Heart right ventricle (tissue), 16 donors: ENCODE measurements around the gene HHIP. TPM values are rescaled to one million over a fixed set of nuclear protein-coding genes. Genes with fewer than 3 reads are reported as not detected.

Experiments used
- ATAC-seq, 8 donors: fragments of 200-7000 bp; cut with Tn5 transposase; one replicate each; pipeline ENCODE4 v1.9.1; 2020; ENCODE audit warnings: mild to moderate bottlenecking in 8 of 8, moderate library complexity in 8 of 8, moderate number of reproducible peaks in 1 of 8
- DNase-seq, 2 donors: peaks; one replicate each; pipeline ENCODE4 v3.0.0-alpha.2; 2020
- H3K27ac ChIP-seq, 10 donors: fragments of 200-600 bp; sonication (generic) in 2 of 10; one replicate each; pipeline versions ENCODE4 v1.5.0 to v1.8.0; 2020 to 2022; ENCODE audit warnings: mild to moderate bottlenecking in 3 of 10
- H3K27me3 ChIP-seq, 7 donors: fragments of 200-600 bp; one replicate each; pipeline ENCODE4 v1.8.0; 2021 to 2022; ENCODE audit warnings: mild to moderate bottlenecking in 2 of 7
- H3K36me3 ChIP-seq, 9 donors: fragments of 200-600 bp; sonication (generic) in 1 of 9; one replicate each; pipeline versions ENCODE4 v1.5.0 to v1.8.0; 2020 to 2022; ENCODE audit warnings: mild to moderate bottlenecking in 2 of 9
- H3K4me1 ChIP-seq, 9 donors: fragments of 200-600 bp; sonication (generic) in 1 of 9; one replicate each; pipeline versions ENCODE4 v1.5.0 to v1.8.0; 2020 to 2022; ENCODE audit warnings: mild to moderate bottlenecking in 4 of 9
- H3K4me3 ChIP-seq, 10 donors: fragments of 200-600 bp; sonication (generic) in 2 of 10; one replicate each; pipeline versions ENCODE4 v1.5.0 to v1.8.0; 2020 to 2022; ENCODE audit warnings: mild to moderate bottlenecking in 7 of 10, moderate library complexity in 2 of 10
- H3K9me3 ChIP-seq, 11 donors: fragments of 200-600 bp in 10 of 11; sonication (generic) in 2 of 11; one replicate each; pipeline versions ENCODE4 v1.5.0 to v1.8.0; 2013 to 2022; ENCODE audit warnings: mild to moderate bottlenecking in 2 of 11, control low read depth in 1 of 11, moderate library complexity in 1 of 11
- CTCF ChIP-seq, 9 donors: fragments of 200-600 bp; sonication (generic) in 2 of 9; IDR thresholded peaks; one replicate each; pipeline versions ENCODE4 v1.5.0 to v1.8.0; 2021 to 2022; ENCODE audit warnings: antibody characterized with exemption in 9 of 9, mild to moderate bottlenecking in 5 of 9, moderate library complexity in 1 of 9
- WGBS, 2 donors: extraction: QIAGEN DNeasy Blood & Tissue Kit; methylation state at CpG; one replicate each; pipeline ENCODE4 v1.1.7; 2013; ENCODE audit warnings: inconsistent platforms in 1 of 2; 5-methylcytosine and 5-hydroxymethylcytosine counted together
- intact Hi-C, 10 donors: fragments of 100-400 bp; cut with DNase I; formaldehyde crosslinking; loops; one replicate each; pipeline versions ENCODE4 v1.11.1 to v1.14.2; 2022
- polyA plus RNA-seq, 2 donors: library from polyadenylated mRNA; stranded (reverse); fragments of 200-250 nt; gene quantifications; one replicate each; pipeline ENCODE4 v1.2.3, GENCODE V29; 2013
- total RNA-seq, 10 donors: library from RNA; stranded (reverse); fragmentation: NEBNext Ultra II Directional in 3 of 10; extraction: Animal tissue kit (Norgen Biotek cat#: 25700) in 3 of 10; gene quantifications; one replicate each; pipeline versions ENCODE4 v1.2.1 to v1.2.4, GENCODE V29; 2021 to 2023
- donor health status: Arrhythmogenic right ventricular cardiomyopathy.
- donor health status: ischemic (EF 13 %, LVEDD 7.1; RV severe dilation, severe dysfunction).
- donor health status: healthy with polysubstance abuse.
- donor health status: DM: no; HTN: yes; CAD: no.
- donor health status: DM: no; HTN: no; CAD: no.
- donor health status: ischemic (EF 25% LVEDD 6.9; RV normal size, moderate dysfunction).
- donor health status: ischemic (EF 25% LVEDD 5.7; RV mildly dilated, moderate dysfunction).
- donor health status: healthy.
- donor health status: DM: yes; HTN: yes; CAD: no.
- donor health status: Ischemic cardiomyopathy.
- donor health status: ischemic (EF 35%, LVEDD 5.7; RV mildly dilated, moderate dysfunction).
- donor health status: nonischemic (EF 11% LVEDD 7.7; RV severe dilation, severe dysfunction).
- donor health status: DM: yes; HTN: yes; CAD: no.
- donor health status: PGD.
- donor health status: ischemic (EF 29% LVEDD 5.4; RV normal size, mild dysfunction).
- donor health status: nonischemic (EF 23%, LVEDD 6.1; RV moderate dilation, normal function).

Gene HHIP
- total and polyA plus RNA-seq, 12 donors: 0.02 to 0.49 (median 0.23) TPM; not detected in 6

- DNase-seq (no peak), ATAC-seq (no peak)
- no peak overlapping the region for H3K27ac ChIP-seq
- H3K36me3 ChIP-seq: no peaks in the 10 kb centered on the region
- WGBS, 2 donors: 77 to 88% methylated on average over 2 of the region's 2 CpGs
- H3K4me1 ChIP-seq: peaks cover 0 to 8% (median 0%) of the 10 kb centered on the region in 9 donors
- H3K9me3 ChIP-seq: no peaks in the 10 kb centered on the region
- TF ChIP-seq CTCF (IDR thresholded peaks at IDR 0.05): no peak
- no peaks in the 10 kb centered on the region for H3K27me3 ChIP-seq
- H3K4me3 ChIP-seq: no peak overlapping the region
- intact Hi-C loops: no loop called here
These were observed 69.3 kb downstream of the HHIP start for GRCh38 chr4:144715230-144715629.

DNA sequence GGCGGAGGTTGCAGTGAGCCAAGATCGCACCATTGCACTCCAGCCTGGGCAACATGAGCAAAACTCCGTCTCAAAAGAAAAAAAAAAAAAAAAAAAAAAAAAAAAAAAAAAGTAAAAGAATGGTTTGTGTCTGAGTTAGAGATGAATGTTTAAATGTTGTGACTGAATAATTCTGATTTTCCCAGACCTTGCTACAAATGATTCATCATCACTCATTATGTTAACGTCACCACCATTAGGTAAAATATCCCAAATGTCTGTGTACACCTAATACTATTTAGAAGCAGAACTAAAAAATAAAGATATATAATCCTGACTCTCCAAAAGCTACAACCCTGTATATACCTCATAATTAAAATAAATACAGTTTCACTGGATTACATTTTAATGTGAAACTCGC is 70.8 kb downstream of the HHIP start:
- intact Hi-C loops: no loop called here
- H3K27ac ChIP-seq: no peak overlapping the region
- no peaks in the 10 kb centered on the region for H3K4me1 ChIP-seq
- no peak overlapping the region for H3K4me3 ChIP-seq
- H3K36me3 ChIP-seq: no peaks in the 10 kb centered on the region
- ATAC-seq: no peak
- H3K27me3 ChIP-seq: no peaks in the 10 kb centered on the region
- H3K9me3 ChIP-seq: no peaks in the 10 kb centered on the region
- no peak for DNase-seq
- 96 to 97% methylated on average over 5 of the region's 5 CpGs for WGBS, 2 donors
- no peak for TF ChIP-seq CTCF (IDR thresholded peaks at IDR 0.05)

- Histone ChIP-seq H3K4me1 (no peaks in the 10 kb centered on the region), H3K36me3 (no peaks in the 10 kb centered on the region), H3K4me3 (no peak overlapping the region), H3K27me3 (no peaks in the 10 kb centered on the region), H3K9me3 (no peaks in the 10 kb centered on the region), H3K27ac (no peak overlapping the region)
- 65 to 71% methylated on average over 4 of the region's 4 CpGs for WGBS, 2 donors
- intact Hi-C loops: no loop called here
- DNase-seq (no peak), ATAC-seq (no peak)
- no peak for TF ChIP-seq CTCF (IDR thresholded peaks at IDR 0.05)
These were observed 73.1 kb downstream of the HHIP start for GRCh38 chr4:144718958-144719512.

- ATAC-seq: no peak
- H3K36me3 ChIP-seq: no peaks in the 10 kb centered on the region
- 78 to 83% methylated on average over 3 of the region's 3 CpGs for WGBS, 2 donors
These were observed 74.5 kb downstream of the HHIP start for GRCh38 chr4:144720491-144720890.

More at GRCh38 chr4:144720491-144720890, 74.5 kb downstream of the HHIP start:
- Histone ChIP-seq H3K9me3 (no peaks in the 10 kb centered on the region), H3K27ac (no peak overlapping the region), H3K4me1 (no peaks in the 10 kb centered on the region), H3K4me3 (no peak overlapping the region), H3K27me3 (no peaks in the 10 kb centered on the region)
- TF ChIP-seq CTCF (IDR thresholded peaks at IDR 0.05): no peak
- intact Hi-C loops: no loop called here
- DNase-seq: no peak
